ENCODE data around the gene C3orf18. TPM values are rescaled to one million over a fixed set of nuclear protein-coding genes. Genes with fewer than 3 reads are reported as not detected.

The C3orf18 gene
- total and polyA plus RNA-seq, 9 of the 15 experiments (the other 6 are each of a cell fraction or from before 2014, with no cell fraction given): 0.01 to 2.3 (median 0.94) TPM

GRCh38 chr3:50552598-50552997, 14.9 kb downstream of the C3orf18 start:
- no peak overlapping the region for H3K27ac ChIP-seq (ENCODE audit: extremely low read depth, low read depth, low read length)
- intact Hi-C loops (cut with micrococcal nuclease) (no loop called here), in situ Hi-C loops (cut with MboI) (no loop called here)
- no peak overlapping the region; a peak in 1 of 4 replicates for H3K9ac ChIP-seq (ENCODE audit: insufficient read depth in 1 of 2, low read depth in 2 of 2, low read length in 2 of 2)
- TF ChIP-seq HDAC6 (IDR thresholded peaks at IDR 0.05; ENCODE audit: low read depth, low read length) (no peak), ZNF143 (CRISPR knock-in tag; IDR thresholded peaks at IDR 0.05) (no peak), MAX (CRISPR knock-in tag; IDR thresholded peaks at IDR 0.05) (no peak), MEF2D (tag; conservative IDR thresholded peaks at IDR 0.05; ENCODE audit: low read depth) (no peak), SIN3A (IDR thresholded peaks at IDR 0.05; ENCODE audit: borderline replicate concordance in 2 of 2, control insufficient read depth in 1 of 2, low read depth in 2 of 2, low read length in 2 of 2) (no peak), LARP7 (IDR thresholded peaks at IDR 0.05) (no peak), FOXP4 (CRISPR knock-in tag; IDR thresholded peaks at IDR 0.05; ENCODE audit: borderline replicate concordance) (no peak), ETS1 (conservative IDR thresholded peaks at IDR 0.05; ENCODE audit: control insufficient read depth, low read depth, low read length) (no peak), ARID3A (IDR thresholded peaks at IDR 0.05; ENCODE audit: borderline replicate concordance, low read depth, low read length) (no peak), NFIC (IDR thresholded peaks at IDR 0.05) (no peak), CBX1 (IDR thresholded peaks at IDR 0.05; ENCODE audit: low read depth) (no peak), NFE2L1 (tag; IDR thresholded peaks at IDR 0.05; ENCODE audit: borderline replicate concordance, low read depth) (no peak), SIX5 (IDR thresholded peaks at IDR 0.05; ENCODE audit: borderline replicate concordance in 1 of 2, insufficient read depth in 1 of 2, low read depth in 1 of 2, low read length in 2 of 2) (no peak)
- TF ChIP-seq, protein P1, sequence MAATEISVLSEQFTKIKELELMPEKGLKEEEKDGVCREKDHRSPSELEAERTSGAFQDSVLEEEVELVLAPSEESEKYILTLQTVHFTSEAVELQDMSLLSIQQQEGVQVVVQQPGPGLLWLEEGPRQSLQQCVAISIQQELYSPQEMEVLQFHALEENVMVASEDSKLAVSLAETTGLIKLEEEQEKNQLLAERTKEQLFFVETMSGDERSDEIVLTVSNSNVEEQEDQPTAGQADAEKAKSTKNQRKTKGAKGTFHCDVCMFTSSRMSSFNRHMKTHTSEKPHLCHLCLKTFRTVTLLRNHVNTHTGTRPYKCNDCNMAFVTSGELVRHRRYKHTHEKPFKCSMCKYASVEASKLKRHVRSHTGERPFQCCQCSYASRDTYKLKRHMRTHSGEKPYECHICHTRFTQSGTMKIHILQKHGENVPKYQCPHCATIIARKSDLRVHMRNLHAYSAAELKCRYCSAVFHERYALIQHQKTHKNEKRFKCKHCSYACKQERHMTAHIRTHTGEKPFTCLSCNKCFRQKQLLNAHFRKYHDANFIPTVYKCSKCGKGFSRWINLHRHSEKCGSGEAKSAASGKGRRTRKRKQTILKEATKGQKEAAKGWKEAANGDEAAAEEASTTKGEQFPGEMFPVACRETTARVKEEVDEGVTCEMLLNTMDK (IDR thresholded peaks at IDR 0.05; ENCODE audit: borderline replicate concordance, insufficient read depth, low read depth, low read length, poor library complexity, severe bottlenecking): no peak
- H3K9me1 ChIP-seq (ENCODE audit: control insufficient read depth, insufficient read depth, low read length): no peaks in the 10 kb centered on the region
- ChIA-PET POLR2A (interaction anchor here (0.7 kb wide), 1 partner anchor 59 kb away, joined by 5 read pairs; the partner anchor contains the start of gene CISH), CTCF (ENCODE audit: low intra/inter-chr PET ratio) (no interaction called here)
- H4K20me1 ChIP-seq (replicated peaks; ENCODE audit: control insufficient read depth, insufficient read depth, low read length): no peaks in the 10 kb centered on the region
- H3K79me2 ChIP-seq (ENCODE audit: control insufficient read depth, insufficient read depth, low read length): no peaks in the 10 kb centered on the region
- H3K4me1 ChIP-seq (replicated peaks in 1 of 2; ENCODE audit: control insufficient read depth in 2 of 2, insufficient read depth in 2 of 2, low read length in 2 of 2): peaks cover 0 to 6% of the 10 kb centered on the region in 2 experiments; a peak in 2 of 5 replicates
- no peaks in the 10 kb centered on the region for H3K36me3 ChIP-seq (ENCODE audit: control insufficient read depth, insufficient read depth, low read length)
- no peaks in the 10 kb centered on the region for H3K9me3 ChIP-seq (replicated peaks; ENCODE audit: control insufficient read depth, insufficient read depth, low read depth, low read length)
- FAIRE-seq (no peak), ATAC-seq (no peak), DNase-seq (ENCODE audit: extremely low read depth in 1 of 4, low spot score in 3 of 4) (no peak)
- no TSS peak for BruUV-seq (replicated peaks)
- no peaks in the 10 kb centered on the region for H3K27me3 ChIP-seq (ENCODE audit: control insufficient read depth in 2 of 2, insufficient read depth in 2 of 2, low read length in 2 of 2)
- H2AFZ ChIP-seq (ENCODE audit: low read depth, low read length): no peak overlapping the region
- H3K4me2 ChIP-seq (ENCODE audit: insufficient read depth, low read length): no peak overlapping the region
- 10% methylated on average over 9 of the region's 9 CpGs for whole genome bisulfite sequencing (ENCODE audit: insufficient coverage, low coverage, missing lambda C conversion rate)
- no peak overlapping the region for H3K4me3 ChIP-seq
